Right lobe of liver (tissue), 4 donors: ENCODE data around the gene ASIC4.

ENCODE experiments used
- CTCF ChIP-seq, 4 donors: fragments of 200-600 bp in 3 of 4; fragments of 450-650 bp in 1 of 4; IDR thresholded peaks; one replicate each; pipeline versions ENCODE4 v1.5.1 to v1.8.0; 2016 to 2022; ENCODE audit warnings: antibody characterized with exemption in 4 of 4, mild to moderate bottlenecking in 2 of 4
- POLR2A ChIP-seq: fragments of 450-650 bp; IDR thresholded peaks from one replicate; pipeline ENCODE4 v1.6.1; 2017; ENCODE audit warnings: antibody characterized with exemption, mild to moderate bottlenecking
- donor health status: DM: no; HTN: no; CAD: no.
- donor health status: DM: no; HTN: no; CAD: no.
- donor health status: DM: no; HTN: yes; CAD: no.

GRCh38 chr2:219490186-219490585 is 24.1 kb upstream of the ASIC4 start:
- no peak for TF ChIP-seq POLR2A
- TF ChIP-seq CTCF (IDR thresholded peaks at IDR 0.05), result no peak
